GM12874 (cell line): ENCODE data around the gene SOX30.

Experiments
- CTCF ChIP-seq: IDR thresholded peaks from 2 replicates; pipeline ENCODE4 v1.5.1; 2011; ENCODE audit warnings: low read depth, mild to moderate bottlenecking, control low read depth, low read length, moderate library complexity; ENCODE audit not compliant: insufficient read depth

Gene SOX30

GRCh38 chr5:157596487-157596886 lies 55.8 kb downstream of the SOX30 start:
- no peak for TF ChIP-seq CTCF

GRCh38 chr5:157594675-157595459 lies 57.4 kb downstream of the SOX30 start:
- no peak for TF ChIP-seq CTCF

GRCh38 chr5:157594257-157594656 lies 58.0 kb downstream of the SOX30 start:
- no peak for TF ChIP-seq CTCF

GRCh38 chr5:157593052-157593757 lies 59.0 kb downstream of the SOX30 start:
- no peak for TF ChIP-seq CTCF

- TF ChIP-seq CTCF = no peak
Measured at GRCh38 chr5:157592594-157592993, 59.6 kb downstream of the SOX30 start.

- no peak for TF ChIP-seq CTCF
Measured at GRCh38 chr5:157590478-157590877, 61.8 kb downstream of the SOX30 start.

- no peak for TF ChIP-seq CTCF
Measured at GRCh38 chr5:157584628-157585027, 67.6 kb downstream of the SOX30 start.
